ENCODE data around the gene ZBTB46.

DNA sequence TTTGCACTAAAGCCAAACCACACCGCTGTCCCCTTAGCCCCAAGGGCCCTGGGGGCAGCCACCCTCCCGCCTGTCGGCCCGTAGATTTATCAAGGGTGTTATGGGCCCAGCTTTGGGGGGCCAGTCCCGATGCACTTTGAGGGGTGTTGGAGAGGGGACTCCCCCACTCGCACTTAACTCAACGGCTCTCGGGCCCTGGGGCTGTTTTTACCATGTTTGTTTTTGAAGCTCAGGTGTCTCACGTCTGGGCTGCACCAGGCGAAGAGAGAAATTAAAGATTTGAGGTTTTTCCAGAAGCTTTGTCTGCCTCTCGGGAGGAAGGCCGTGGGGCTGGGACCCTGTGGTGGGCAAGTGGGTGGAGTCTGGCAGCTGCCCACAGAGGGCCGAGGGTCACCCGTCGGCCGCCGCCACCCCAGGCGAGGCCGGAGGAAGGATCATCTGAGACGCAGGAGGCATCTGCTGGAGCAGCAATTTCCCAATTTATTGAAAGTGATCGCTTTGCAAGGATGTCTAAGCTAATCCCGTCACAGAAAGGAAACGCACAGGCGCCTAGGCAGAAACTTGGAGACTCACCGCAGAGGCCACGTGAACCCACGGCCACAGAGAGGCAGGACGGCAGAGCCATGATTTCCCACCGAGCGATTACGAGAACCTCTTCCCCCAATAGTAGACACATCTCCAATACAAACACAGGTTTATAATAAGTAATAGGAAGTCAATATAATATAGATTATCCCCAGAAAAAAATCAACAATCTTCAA lies 87.7 kb downstream of the ZBTB46 start:
- TF ChIP-seq POLR2A (IDR thresholded peaks at IDR 0.05): no peak
- peak in 2 of 3 donors; percentile 37 to 46 for TF ChIP-seq POLR2AphosphoS5 (IDR thresholded peaks at IDR 0.05)
- TF ChIP-seq CTCF (IDR thresholded peaks at IDR 0.05 in 8 of 11, conservative IDR thresholded peaks at IDR 0.05 in 3 of 11): no peak

All from spleen (tissue), 7 donors.